Measurements from ENCODE around the gene SMG9. TPM values are rescaled to one million over a fixed set of nuclear protein-coding genes. Genes with fewer than 3 reads are reported as not detected.
"Not testable (repeated sequence)": the region's sequence is repeated elsewhere in the genome, so short reads cannot be mapped to it uniquely, and the experiment has no call there.

SMG9 gene
- total RNA-seq, 2 experiments from 2014 or later, result 58.2 to 58.3 TPM

DNA sequence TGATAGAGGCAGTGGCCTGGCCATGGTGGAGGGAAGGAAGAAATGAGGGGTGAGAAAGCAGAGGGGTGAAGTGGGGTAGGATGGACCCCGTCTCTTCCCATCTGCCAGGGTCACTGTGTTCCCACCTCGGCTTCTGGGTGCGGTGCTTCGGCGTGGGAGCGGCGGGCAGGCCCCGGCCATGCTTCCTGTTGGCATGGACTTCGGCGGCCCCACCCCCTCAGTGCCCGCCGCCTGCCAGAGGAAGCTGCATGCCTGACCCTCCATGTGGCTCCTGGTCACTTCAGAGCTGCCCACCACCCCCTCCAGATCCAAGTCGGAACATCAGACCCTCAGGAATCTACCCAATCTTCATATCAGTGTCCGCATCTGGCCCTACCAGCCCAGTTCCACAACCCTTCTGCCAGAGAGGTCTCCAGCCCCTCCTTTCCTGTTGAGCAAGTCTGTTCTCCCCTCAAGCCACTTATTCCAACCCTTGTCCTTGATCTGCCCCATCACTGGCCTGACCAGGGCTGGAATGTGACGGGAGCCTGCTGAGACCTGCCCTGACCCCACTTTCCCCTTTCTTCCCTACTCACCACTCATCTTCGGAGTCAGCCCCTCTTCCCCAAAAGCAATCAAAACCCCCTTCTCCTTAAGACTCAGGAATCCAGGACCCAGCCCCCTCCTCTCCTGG is 24.5 kb upstream of the SMG9 start:
- ChIA-PET CTCF (interaction anchor here (0.9 to 8.3 kb wide), 6 partner anchors 13 to 111 kb away, joined by 3 to 175 read pairs (median 8); no protein-coding TSS in a partner anchor), POLR2A (interaction anchor here (0.6 to 7.1 kb wide), 3 partner anchors 12 to 33 kb away, joined by 6 to 127 read pairs (median 82); partner anchors contain the start of gene SMG9)
- Mint-ChIP-seq H3K27me3 (no peaks in the 10 kb centered on the region), H3K4me1 (ENCODE audit: low read depth) (peaks cover 64% of the 10 kb centered on the region), H3K36me3 (peaks cover 45% of the 10 kb centered on the region), H3K4me3 (peak overlapping the region; percentile 80), H3K9me3 (no peaks in the 10 kb centered on the region), H3K27ac (peak overlapping the region; percentile 92)
- no peak for DNase-seq
- intact Hi-C loops (cut with micrococcal nuclease), result no loop called here

DNA sequence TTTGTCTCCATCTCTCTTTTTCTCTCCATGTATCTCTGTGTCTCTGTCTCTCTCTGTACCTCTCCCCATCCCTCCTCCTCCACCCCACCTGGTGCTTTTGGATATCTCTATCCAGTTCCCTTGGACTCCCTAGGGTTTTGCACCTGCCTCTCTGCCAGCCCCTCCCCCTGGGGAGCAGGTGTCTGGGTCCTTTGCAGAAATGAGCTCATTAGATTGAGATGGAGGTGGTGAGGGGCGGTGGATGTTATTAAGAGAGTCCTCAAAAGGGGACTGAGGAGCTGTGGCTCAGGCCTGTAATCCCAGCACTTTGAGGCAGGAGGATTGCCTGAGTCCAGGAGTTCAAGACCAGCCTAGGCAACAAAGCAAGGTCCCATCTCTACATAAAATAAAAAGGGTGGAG is 23.9 kb upstream of the SMG9 start:
- Mint-ChIP-seq H3K9me3 (no peaks in the 10 kb centered on the region), H3K36me3 (peaks cover 48% of the 10 kb centered on the region), H3K4me1 (ENCODE audit: low read depth) (peaks cover 61% of the 10 kb centered on the region), H3K27me3 (no peaks in the 10 kb centered on the region), H3K4me3 (peak overlapping the region; percentile 80), H3K27ac (peak overlapping the region; percentile 92)
- intact Hi-C loops (cut with micrococcal nuclease), result no loop called here
- POLR2A ChIA-PET, result interaction anchor here (7.0 to 7.1 kb wide), 2 partner anchors 11 to 25 kb away, joined by 82 to 127 read pairs; partner anchors contain the start of gene SMG9
- CTCF ChIA-PET, result interaction anchor here (0.9 to 8.3 kb wide), 6 partner anchors 13 to 110 kb away, joined by 3 to 175 read pairs (median 8); no protein-coding TSS in a partner anchor
- DNase-seq, result no peak

DNA sequence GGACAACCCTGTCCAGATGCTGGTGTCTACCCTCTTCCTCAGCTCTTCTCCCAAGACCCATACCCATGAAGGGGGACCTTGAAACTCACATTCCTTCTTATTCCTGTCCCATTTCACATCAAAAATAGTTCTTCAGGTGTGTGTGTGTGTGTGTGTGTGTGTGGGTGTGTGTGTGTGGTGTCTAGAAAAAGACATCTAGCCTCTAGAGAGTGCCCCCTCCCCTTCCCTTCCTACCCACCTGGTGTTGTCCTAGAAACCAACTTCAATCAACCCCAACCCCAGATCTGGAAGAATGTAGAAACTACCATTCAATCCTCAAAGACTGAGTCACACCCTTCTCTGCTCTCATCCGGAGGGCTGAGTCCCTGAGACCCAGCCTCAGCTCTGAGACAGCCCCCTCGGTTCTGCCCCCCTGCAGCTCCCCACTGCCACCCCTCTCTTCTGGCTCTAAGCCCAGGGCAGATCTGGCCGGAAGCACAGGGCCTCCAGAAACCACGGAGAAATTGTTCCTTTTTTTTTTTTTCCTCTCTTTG is 22.5 kb upstream of the SMG9 start:
- H3K4me3 Mint-ChIP-seq, result peak overlapping the region; percentile 80
- H3K27me3 Mint-ChIP-seq, result no peaks in the 10 kb centered on the region
- peaks cover 57% of the 10 kb centered on the region for H3K4me1 Mint-ChIP-seq (ENCODE audit: low read depth)
- peak; percentile 62 for DNase-seq
- peak overlapping the region; percentile 92 for H3K27ac Mint-ChIP-seq
- no peaks in the 10 kb centered on the region for H3K9me3 Mint-ChIP-seq
- ChIA-PET POLR2A (interaction anchor here (0.6 to 7.1 kb wide), 6 partner anchors 10 to 129 kb away, joined by 3 to 127 read pairs (median 5); partner anchors contain the start of gene SMG9), CTCF (interaction anchor here (0.8 to 8.3 kb wide), 8 partner anchors 8 to 108 kb away, joined by 3 to 175 read pairs (median 4); no protein-coding TSS in a partner anchor)
- H3K36me3 Mint-ChIP-seq, result peaks cover 61% of the 10 kb centered on the region
- intact Hi-C loops (cut with micrococcal nuclease), result loop anchor here (1.0 to 2.0 kb wide), 3 partner anchors 12 to 108 kb away; partner anchors contain the start of gene SMG9

DNA sequence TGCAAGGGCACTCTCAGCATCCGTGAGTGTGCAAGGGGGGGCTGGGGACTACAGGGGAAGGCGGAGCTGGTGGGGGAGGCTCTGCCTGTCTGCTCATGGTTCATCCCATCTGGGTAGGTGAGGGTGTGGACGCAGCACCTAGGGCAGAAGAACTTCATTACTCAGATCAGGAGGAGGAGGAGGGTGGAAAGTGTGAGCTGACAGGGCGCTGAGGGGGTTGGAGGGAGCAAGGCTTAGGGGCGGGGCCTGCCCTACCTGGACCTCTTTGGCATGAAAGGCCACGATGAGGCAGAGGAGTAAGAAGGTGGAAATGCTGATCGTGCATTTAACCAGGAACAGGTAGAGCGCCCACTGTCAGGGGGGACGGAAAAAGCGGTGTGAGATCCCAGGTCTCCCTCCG is 21.5 kb upstream of the SMG9 start:
- H3K27me3 Mint-ChIP-seq, result no peaks in the 10 kb centered on the region
- H3K27ac Mint-ChIP-seq, result peak overlapping the region; percentile 92
- peak; percentile 90 for DNase-seq
- H3K4me3 Mint-ChIP-seq, result peak overlapping the region; percentile 80
- POLR2A ChIA-PET, result interaction anchor here (0.5 to 7.1 kb wide), 3 partner anchors 9 to 38 kb away, joined by 4 to 127 read pairs (median 82); partner anchors contain the start of gene SMG9
- H3K4me1 Mint-ChIP-seq (ENCODE audit: low read depth), result peaks cover 48% of the 10 kb centered on the region
- no peaks in the 10 kb centered on the region for H3K9me3 Mint-ChIP-seq
- intact Hi-C loops (cut with micrococcal nuclease), result loop anchor here (2.0 kb wide), 1 partner anchor 107 kb away; no protein-coding TSS in a partner anchor
- peaks cover 66% of the 10 kb centered on the region for H3K36me3 Mint-ChIP-seq
- CTCF ChIA-PET, result interaction anchor here (0.6 to 8.3 kb wide), 7 partner anchors 9 to 436 kb away, joined by 3 to 175 read pairs (median 3); no protein-coding TSS in a partner anchor

DNA sequence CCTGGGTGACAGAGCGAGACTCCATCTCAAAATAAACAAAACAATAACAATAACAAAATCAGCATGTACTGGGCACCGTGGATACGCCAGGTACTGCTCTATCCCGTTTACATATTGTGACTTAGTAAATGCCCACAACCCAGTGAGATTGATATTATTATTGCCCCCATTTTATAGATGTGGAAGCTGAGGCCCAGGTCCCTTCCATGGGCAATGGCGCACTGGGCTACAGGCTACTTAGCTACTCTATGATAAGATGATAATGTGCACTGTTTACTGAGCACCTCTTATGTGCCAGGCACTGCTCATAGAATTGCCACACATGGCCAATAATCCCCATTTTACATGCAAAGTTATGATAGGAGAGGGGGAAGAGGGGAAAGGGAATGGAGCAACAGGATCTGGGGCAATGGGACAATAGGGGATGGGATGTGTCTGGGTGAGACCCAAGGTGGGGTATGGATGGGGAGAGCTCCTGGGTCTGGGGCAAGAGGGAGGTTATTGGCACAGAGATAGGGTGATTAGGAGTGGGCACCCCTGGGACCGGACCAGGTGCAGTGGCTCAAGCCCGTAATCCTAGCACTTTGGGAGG is 20.6 kb upstream of the SMG9 start:
- no peaks in the 10 kb centered on the region for H3K9me3 Mint-ChIP-seq
- H3K27me3 Mint-ChIP-seq, result no peaks in the 10 kb centered on the region
- intact Hi-C loops (cut with micrococcal nuclease), result no loop called here
- no peak overlapping the region for H3K4me3 Mint-ChIP-seq
- ChIA-PET CTCF (interaction anchor here (1.3 to 8.3 kb wide), 3 partner anchors 10 to 220 kb away, joined by 3 to 175 read pairs (median 3); no protein-coding TSS in a partner anchor), POLR2A (interaction anchor here (7.0 to 7.1 kb wide), 2 partner anchors 8 to 22 kb away, joined by 82 to 127 read pairs; partner anchors contain the start of gene SMG9)
- peaks cover 46% of the 10 kb centered on the region for H3K4me1 Mint-ChIP-seq (ENCODE audit: low read depth)
- peak overlapping the region; percentile 92 for H3K27ac Mint-ChIP-seq
- DNase-seq, result no peak
- peaks cover 74% of the 10 kb centered on the region for H3K36me3 Mint-ChIP-seq

DNA sequence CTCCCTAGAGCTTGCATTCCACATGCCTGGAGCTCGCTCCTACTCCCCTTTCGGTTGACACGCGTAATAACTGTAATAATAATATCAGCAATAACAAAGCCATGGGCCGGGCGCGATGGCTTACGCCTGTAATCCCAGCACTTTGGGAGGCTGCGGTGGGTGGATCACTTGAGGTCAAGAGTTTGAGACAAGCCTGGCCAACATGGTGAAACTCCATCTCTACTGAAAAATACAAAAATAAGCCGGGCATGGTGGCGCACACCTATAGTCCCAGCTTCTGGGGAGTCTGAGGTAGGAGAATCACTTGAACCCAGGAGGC is 20.1 kb upstream of the SMG9 start:
- POLR2A ChIA-PET; H3K4me3 Mint-ChIP-seq; intact Hi-C loops (cut with micrococcal nuclease): not testable (repeated sequence)

DNA sequence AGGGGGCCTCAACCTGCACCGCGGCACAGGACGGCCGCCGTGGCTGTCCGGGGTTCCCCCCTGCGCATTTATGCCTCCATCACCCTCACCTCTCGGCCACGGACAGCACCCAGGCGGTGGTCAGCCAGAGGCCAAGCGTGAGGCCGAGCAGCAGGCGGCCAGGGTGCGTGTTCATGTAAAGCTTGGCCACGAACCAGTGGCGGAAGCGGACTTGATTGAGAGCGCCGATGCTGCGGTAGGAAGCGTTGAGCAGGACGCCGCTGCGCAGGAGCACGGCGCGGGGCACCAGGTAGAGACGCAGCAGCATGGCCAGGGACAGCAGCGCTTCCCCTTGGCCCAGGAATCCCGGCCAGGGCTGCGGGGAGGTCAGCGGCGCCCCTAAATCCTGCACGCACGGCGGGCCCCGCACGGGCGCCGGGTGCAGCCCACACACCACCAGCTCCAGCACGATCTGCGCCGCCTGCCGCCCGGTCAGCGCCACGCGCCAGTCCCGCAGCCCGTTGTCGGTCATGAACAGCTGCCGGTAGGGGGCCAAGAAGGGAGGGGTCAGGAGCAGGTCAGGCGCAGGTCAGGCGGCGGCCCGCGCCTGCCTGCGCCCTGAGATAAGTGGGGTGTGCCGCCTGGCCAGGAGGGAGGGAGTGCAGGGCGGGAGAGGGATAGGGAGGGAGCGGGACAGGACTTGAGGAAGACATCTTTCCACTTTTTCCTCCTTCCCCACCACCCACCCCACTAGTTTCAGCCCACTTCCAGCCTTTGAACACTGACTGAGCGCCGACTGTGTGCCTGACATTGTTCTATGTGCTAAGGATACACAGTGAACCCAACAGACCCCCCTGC is 19.6 kb upstream of the SMG9 start:
- Mint-ChIP-seq H3K36me3 (peaks cover 76% of the 10 kb centered on the region), H3K9me3 (no peaks in the 10 kb centered on the region), H3K27ac (no peak overlapping the region), H3K27me3 (no peaks in the 10 kb centered on the region), H3K4me1 (ENCODE audit: low read depth) (peaks cover 55% of the 10 kb centered on the region), H3K4me3 (no peak overlapping the region)
- intact Hi-C loops (cut with micrococcal nuclease), result no loop called here
- POLR2A ChIA-PET, result no interaction called here
- no peak for DNase-seq
- CTCF ChIA-PET, result interaction anchor here (8.3 kb wide), 1 partner anchor 9 kb away, joined by 175 read pairs; no protein-coding TSS in a partner anchor

More for the DNA sequence above, 20.1 kb upstream of the SMG9 start:
- H3K27ac Mint-ChIP-seq, DNase-seq, H3K9me3 Mint-ChIP-seq, H3K27me3 Mint-ChIP-seq: not testable (repeated sequence)
- Mint-ChIP-seq H3K4me1 (ENCODE audit: low read depth) (peaks cover 50% of the 10 kb centered on the region), H3K36me3 (peaks cover 76% of the 10 kb centered on the region)
- CTCF ChIA-PET, result interaction anchor here (1.6 to 8.3 kb wide), 2 partner anchors 9 to 29 kb away, joined by 3 to 175 read pairs; no protein-coding TSS in a partner anchor

DNA sequence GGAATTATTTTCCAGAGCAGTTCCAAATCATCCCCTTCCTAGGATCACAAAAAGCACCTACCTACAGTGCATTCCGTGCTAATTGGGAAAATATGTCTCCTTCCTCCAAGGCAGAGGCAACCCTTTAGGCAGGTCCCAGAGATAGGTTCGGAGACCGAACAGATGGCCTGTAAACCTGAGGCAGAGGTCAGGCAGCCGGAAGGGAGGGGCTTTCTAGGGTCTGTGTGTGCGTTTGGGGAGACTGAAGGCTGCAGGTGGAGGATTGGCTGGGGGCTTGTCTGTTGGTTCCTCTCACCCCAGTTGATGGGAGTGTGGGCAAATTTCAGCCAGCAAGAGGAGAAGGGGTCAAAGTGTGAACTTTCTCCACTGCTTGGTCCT is 19.0 kb upstream of the SMG9 start:
- intact Hi-C loops (cut with micrococcal nuclease), result no loop called here
- peak overlapping the region; percentile 25 for H3K27ac Mint-ChIP-seq
- no peak overlapping the region for H3K4me3 Mint-ChIP-seq
- H3K9me3 Mint-ChIP-seq, result no peaks in the 10 kb centered on the region
- no peak for DNase-seq
- no peaks in the 10 kb centered on the region for H3K27me3 Mint-ChIP-seq
- H3K36me3 Mint-ChIP-seq, result peaks cover 76% of the 10 kb centered on the region
- CTCF ChIA-PET, result no interaction called here
- POLR2A ChIA-PET, result no interaction called here
- peaks cover 59% of the 10 kb centered on the region for H3K4me1 Mint-ChIP-seq (ENCODE audit: low read depth)

DNA sequence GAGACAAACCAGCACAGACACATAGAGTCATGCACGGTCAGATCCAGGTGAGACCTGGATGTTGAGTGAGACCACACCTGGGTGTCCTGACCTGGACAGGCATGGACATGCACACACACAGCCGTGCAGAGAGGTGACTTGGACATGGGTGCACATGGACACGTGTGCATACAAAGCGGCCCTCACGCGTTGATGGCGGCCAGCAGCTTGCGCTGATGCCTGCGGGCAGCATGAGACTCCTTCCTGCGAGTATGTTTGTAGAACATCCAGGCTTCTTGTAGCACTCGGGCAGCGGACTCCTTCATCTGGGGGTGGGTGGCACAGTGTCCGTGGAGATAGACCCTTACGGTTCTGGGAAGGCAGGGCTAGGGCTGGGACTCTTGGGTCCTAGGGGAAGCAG is 14.5 kb upstream of the SMG9 start:
- ChIA-PET POLR2A (interaction anchor here (6.2 to 9.1 kb wide), 2 partner anchors 9 to 15 kb away, joined by 127 to 182 read pairs; partner anchors contain the start of genes KCNN4 and SMG9), CTCF (interaction anchor here (4.9 to 7.9 kb wide), 3 partner anchors 9 to 24 kb away, joined by 27 to 175 read pairs (median 68); partner anchors contain the start of gene KCNN4)
- peaks cover 71% of the 10 kb centered on the region for H3K4me1 Mint-ChIP-seq (ENCODE audit: low read depth)
- H3K27ac Mint-ChIP-seq, result peak overlapping the region; percentile 26
- H3K4me3 Mint-ChIP-seq, result no peak overlapping the region
- intact Hi-C loops (cut with micrococcal nuclease), result loop anchor here (5.0 kb wide), 1 partner anchor 102 kb away; no protein-coding TSS in a partner anchor
- H3K36me3 Mint-ChIP-seq, result peaks cover 77% of the 10 kb centered on the region
- H3K27me3 Mint-ChIP-seq, result peaks cover 1% of the 10 kb centered on the region
- no peaks in the 10 kb centered on the region for H3K9me3 Mint-ChIP-seq
- DNase-seq, result no peak

DNA sequence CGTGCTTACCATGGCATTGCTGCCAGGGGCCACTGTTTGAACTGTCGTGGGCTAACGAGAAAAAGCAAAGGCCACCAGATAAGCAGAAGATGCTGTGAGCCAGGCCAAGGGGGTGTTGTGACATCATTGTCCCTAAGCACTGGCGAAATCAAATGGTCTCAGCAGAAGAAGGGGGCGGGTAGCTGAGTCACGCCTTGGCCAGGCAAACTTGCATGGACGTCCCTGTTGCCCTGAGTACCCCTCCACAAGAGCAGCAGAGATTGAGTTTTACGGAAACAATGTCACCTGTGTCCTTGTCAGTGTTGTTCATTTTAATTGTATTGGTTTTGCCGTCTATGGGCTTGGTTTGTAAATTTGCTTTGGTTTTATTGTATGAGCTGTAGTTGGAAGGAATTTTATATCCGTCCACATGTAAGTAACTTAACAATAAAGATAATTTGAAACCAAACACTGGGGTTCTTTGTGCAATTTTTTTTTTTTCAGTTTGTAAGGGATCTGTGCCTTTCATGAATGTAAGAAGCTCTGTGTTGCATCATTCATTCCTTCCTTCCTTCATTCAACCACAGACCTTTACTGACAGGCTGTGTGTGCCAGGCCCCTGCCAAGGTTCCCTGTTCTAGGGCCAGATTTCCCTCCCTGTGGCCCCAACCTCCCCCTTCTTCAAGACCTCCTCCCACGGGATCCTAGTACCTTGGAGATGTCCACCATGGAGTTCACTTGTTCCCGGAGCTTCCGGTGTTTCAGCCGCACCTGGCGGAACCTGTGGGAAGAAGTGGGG is 13.7 kb upstream of the SMG9 start:
- peaks cover 76% of the 10 kb centered on the region for H3K36me3 Mint-ChIP-seq
- peaks cover 1% of the 10 kb centered on the region for H3K27me3 Mint-ChIP-seq
- DNase-seq, result no peak
- intact Hi-C loops (cut with micrococcal nuclease), result loop anchor here (5.0 kb wide), 1 partner anchor 101 kb away; no protein-coding TSS in a partner anchor
- CTCF ChIA-PET, result interaction anchor here (4.6 to 7.9 kb wide), 4 partner anchors 10 to 23 kb away, joined by 27 to 175 read pairs (median 88); partner anchors contain the start of genes KCNN4 and SMG9
- no peaks in the 10 kb centered on the region for H3K9me3 Mint-ChIP-seq
- peak overlapping the region; percentile 99 for H3K27ac Mint-ChIP-seq
- peaks cover 75% of the 10 kb centered on the region for H3K4me1 Mint-ChIP-seq (ENCODE audit: low read depth)
- POLR2A ChIA-PET, result interaction anchor here (6.2 to 9.1 kb wide), 2 partner anchors 10 to 14 kb away, joined by 127 to 182 read pairs; partner anchors contain the start of genes KCNN4 and SMG9
- H3K4me3 Mint-ChIP-seq, result no peak overlapping the region

Data from activated CD4-positive, alpha-beta memory T cell treated with anti-CD3 and anti-CD28 coated beads for 36 hours (primary cell).